Calu3 (cell line): ENCODE results near the gene PODXL. TPM values are rescaled to one million over a fixed set of nuclear protein-coding genes. Genes with fewer than 3 reads are reported as not detected.

Experiments
- BruUV-seq: library from RNA; stranded (reverse); fragments of 400-500 nt; replicated peaks from 2 replicates; lab custom pipeline; 2021; lab: Mats Ljungman, UMichigan
- CTCF ChIA-PET: fragments of 300-600 bp; sonication (Branson Sonifier 250); formaldehyde crosslinking; loops from one replicate; lab custom pipeline; 2022; ENCODE audit warnings: antibody characterized with exemption; lab: Charles Lee
- DNase-seq: peaks from one replicate; pipeline ENCODE4 v3.0.0; 2022
- H3K27ac Mint-ChIP-seq: one replicate; pipeline ENCODE4 v1.8.0; 2022; ENCODE audit warnings: mixed read lengths; ENCODE audit not compliant: unreplicated experiment
- H3K27me3 Mint-ChIP-seq: one replicate; pipeline ENCODE4 v1.8.0; 2022; ENCODE audit warnings: mixed read lengths; ENCODE audit not compliant: unreplicated experiment
- H3K36me3 Mint-ChIP-seq: one replicate; pipeline ENCODE4 v1.8.0; 2022; ENCODE audit warnings: mild to moderate bottlenecking, moderate library complexity, mixed read lengths; ENCODE audit not compliant: insufficient read depth, unreplicated experiment
- H3K4me1 Mint-ChIP-seq: one replicate; pipeline ENCODE4 v1.8.0; 2022; ENCODE audit warnings: mild to moderate bottlenecking, low read depth, mixed read lengths; ENCODE audit not compliant: unreplicated experiment
- H3K4me3 Mint-ChIP-seq: one replicate; pipeline ENCODE4 v1.8.0; 2022; ENCODE audit warnings: mild to moderate bottlenecking, low read depth, moderate library complexity, mixed read lengths; ENCODE audit not compliant: unreplicated experiment
- H3K9me3 Mint-ChIP-seq: one replicate; pipeline ENCODE4 v1.8.0; 2022; ENCODE audit warnings: low read depth, mixed read lengths; ENCODE audit not compliant: unreplicated experiment
- intact Hi-C: fragments of 100-400 bp; cut with micrococcal nuclease; formaldehyde crosslinking; loops from one replicate; pipeline ENCODE4 v1.10.0; 2022; ENCODE audit not compliant: unreplicated experiment
- total RNA-seq: library from RNA; stranded (reverse); gene quantifications from 2 replicates; pipeline ENCODE4 v1.2.3, GENCODE V29; 2022
- TF ChIP-seq, protein P1 (sequence below): fragments of 200-600 bp; IDR thresholded peaks from one replicate; pipeline ENCODE4 v1.8.0; 2022; ENCODE audit warnings: antibody characterized with exemption; ENCODE audit not compliant: unreplicated experiment

PODXL gene
- total RNA-seq, 1 experiment from 2014 or later: 15.5 TPM

- no peak for DNase-seq
- TF ChIP-seq, protein P1, sequence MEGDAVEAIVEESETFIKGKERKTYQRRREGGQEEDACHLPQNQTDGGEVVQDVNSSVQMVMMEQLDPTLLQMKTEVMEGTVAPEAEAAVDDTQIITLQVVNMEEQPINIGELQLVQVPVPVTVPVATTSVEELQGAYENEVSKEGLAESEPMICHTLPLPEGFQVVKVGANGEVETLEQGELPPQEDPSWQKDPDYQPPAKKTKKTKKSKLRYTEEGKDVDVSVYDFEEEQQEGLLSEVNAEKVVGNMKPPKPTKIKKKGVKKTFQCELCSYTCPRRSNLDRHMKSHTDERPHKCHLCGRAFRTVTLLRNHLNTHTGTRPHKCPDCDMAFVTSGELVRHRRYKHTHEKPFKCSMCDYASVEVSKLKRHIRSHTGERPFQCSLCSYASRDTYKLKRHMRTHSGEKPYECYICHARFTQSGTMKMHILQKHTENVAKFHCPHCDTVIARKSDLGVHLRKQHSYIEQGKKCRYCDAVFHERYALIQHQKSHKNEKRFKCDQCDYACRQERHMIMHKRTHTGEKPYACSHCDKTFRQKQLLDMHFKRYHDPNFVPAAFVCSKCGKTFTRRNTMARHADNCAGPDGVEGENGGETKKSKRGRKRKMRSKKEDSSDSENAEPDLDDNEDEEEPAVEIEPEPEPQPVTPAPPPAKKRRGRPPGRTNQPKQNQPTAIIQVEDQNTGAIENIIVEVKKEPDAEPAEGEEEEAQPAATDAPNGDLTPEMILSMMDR: no peak
- no TSS peak for BruUV-seq
- intact Hi-C loops: no loop called here
- Mint-ChIP-seq H3K27ac (no peak overlapping the region), H3K27me3 (peaks cover 3% of the 10 kb centered on the region), H3K36me3 (no peaks in the 10 kb centered on the region), H3K4me1 (peaks cover 13% of the 10 kb centered on the region), H3K4me3 (no peak overlapping the region), H3K9me3 (no peaks in the 10 kb centered on the region)
- CTCF ChIA-PET: no interaction called here
Measured at GRCh38 chr7:131547589-131547988, 8.8 kb downstream of the PODXL start.

DNA sequence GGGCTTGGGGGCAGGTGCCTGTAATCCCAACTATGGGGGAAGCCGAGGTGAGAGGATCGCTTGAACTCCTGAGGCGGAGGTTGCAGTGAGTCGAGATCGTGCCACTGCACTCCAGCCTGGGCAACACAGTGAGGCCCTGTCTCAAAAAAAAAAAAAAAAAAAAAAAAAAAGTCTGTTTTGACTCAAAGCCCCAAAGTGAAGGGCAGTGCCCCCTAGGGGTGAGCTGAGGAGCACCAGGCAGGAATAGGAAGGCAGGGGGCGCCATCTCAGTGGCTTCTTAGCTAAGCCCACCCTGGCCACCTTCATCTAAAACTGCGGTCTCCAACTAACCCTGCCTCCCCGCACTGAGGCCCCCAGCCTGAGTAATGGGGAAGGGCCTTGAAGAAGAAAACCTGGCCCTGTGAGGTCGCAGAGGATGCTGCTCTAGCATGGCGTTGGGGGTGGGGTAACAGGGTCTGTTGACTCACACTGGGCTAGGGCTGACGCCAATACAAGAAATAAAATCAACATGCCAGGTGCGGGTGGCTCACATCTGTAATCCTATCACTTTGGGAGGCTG is 9.8 kb downstream of the PODXL start:
- TF ChIP-seq, protein P1: peak; percentile 64
- CTCF ChIA-PET: interaction anchor here (0.6 to 0.7 kb wide), 3 partner anchors 31 to 362 kb away, joined by 3 to 4 read pairs (median 4); no protein-coding TSS in a partner anchor
- Mint-ChIP-seq H3K4me1 (peaks cover 13% of the 10 kb centered on the region), H3K9me3 (no peaks in the 10 kb centered on the region), H3K27ac (no peak overlapping the region), H3K27me3 (no peaks in the 10 kb centered on the region), H3K36me3 (no peaks in the 10 kb centered on the region), H3K4me3 (no peak overlapping the region)
- intact Hi-C loops: no loop called here
- DNase-seq: peak; percentile 33
- BruUV-seq: no TSS peak

- TF ChIP-seq, protein P1: no peak
- Mint-ChIP-seq H3K4me1 (peaks cover 13% of the 10 kb centered on the region), H3K9me3 (no peaks in the 10 kb centered on the region), H3K36me3 (no peaks in the 10 kb centered on the region), H3K27ac (peak overlapping the region; percentile 60), H3K27me3 (no peaks in the 10 kb centered on the region), H3K4me3 (peak overlapping the region; percentile 5)
- DNase-seq: peak; percentile 60
- intact Hi-C loops: no loop called here
- BruUV-seq: no TSS peak
- CTCF ChIA-PET: no interaction called here
Measured at GRCh38 chr7:131546126-131546525, 10.3 kb downstream of the PODXL start.

DNA sequence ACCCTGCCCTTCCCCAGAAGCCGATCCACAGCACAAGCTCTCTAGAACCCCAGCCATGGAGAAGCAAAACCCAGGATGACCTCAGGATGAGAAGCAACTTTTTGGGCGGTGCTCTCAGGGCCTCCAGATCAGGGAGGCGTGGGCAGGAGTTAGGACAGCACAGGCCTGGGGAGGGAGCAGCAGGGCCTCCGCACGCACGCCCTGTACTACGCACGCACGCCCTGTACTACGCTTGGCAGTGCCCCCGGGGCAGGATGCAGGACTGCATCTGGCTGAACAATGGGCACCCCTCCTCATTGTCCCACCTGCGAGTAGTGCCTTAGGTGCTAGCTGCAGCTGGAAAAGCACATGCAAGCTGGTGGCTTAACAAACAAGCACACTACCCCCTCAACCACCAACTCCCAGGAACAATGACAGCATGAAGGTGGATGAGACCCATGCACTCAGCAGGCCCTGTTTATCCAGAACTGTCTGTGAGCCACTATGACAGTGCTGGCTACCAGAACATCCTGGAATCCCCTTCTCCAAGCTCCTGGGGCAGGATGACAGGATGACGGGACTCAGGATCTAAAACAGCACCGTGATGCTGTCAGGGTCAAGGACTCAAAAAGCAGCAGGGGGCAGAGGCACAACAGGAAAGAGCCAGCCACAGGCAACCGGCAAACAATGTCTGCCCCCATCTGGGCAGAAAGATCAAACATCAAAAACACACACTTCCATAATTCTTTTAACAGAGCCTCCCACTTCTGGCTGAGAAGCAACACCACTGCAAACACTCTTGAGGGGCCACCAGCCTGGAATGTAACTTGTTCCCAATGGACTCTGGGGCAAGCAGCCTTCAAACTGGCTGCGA is 11.8 kb downstream of the PODXL start:
- CTCF ChIA-PET: interaction anchor here (1.0 kb wide), 1 partner anchor 110 kb away, joined by 3 read pairs; no protein-coding TSS in a partner anchor
- Mint-ChIP-seq H3K36me3 (no peaks in the 10 kb centered on the region), H3K27ac (no peak overlapping the region), H3K4me3 (no peak overlapping the region), H3K4me1 (peaks cover 25% of the 10 kb centered on the region), H3K27me3 (no peaks in the 10 kb centered on the region), H3K9me3 (no peaks in the 10 kb centered on the region)
- BruUV-seq: no TSS peak
- no peak for DNase-seq
- TF ChIP-seq, protein P1: no peak
- intact Hi-C loops: no loop called here
